Measurements from ENCODE around the gene ABCC4.

The ABCC4 gene

GRCh38 chr13:95185851-95186250, 115.4 kb downstream of the ABCC4 start:
- Histone ChIP-seq H3K36me3 (ENCODE audit: insufficient read depth, low read length) (no peaks in the 10 kb centered on the region; the same call in 1 of the 2 replicates), H3K27ac (no peak overlapping the region), H3K9ac (ENCODE audit: insufficient read length) (no peak overlapping the region), H3K9me3 (ENCODE audit: low read depth, low read length) (no peaks in the 10 kb centered on the region), H3K4me3 (no peak overlapping the region)
- no peak for TF ChIP-seq FOXP2 (optimal IDR thresholded peaks at IDR 0.05; ENCODE audit: control extremely low read depth, extremely low read length, insufficient read depth)
- TF ChIP-seq POLR2AphosphoS5 (IDR thresholded peaks at IDR 0.05; ENCODE audit: borderline replicate concordance, low read depth, low read length): no peak
- no peak for TF ChIP-seq EZH2 (IDR thresholded peaks at IDR 0.05)
- no peak for DNase-seq (ENCODE audit: low read depth, low spot score)

- no peak overlapping the region for H3K4me3 ChIP-seq
- no peaks in the 10 kb centered on the region for H3K9me3 ChIP-seq (ENCODE audit: low read depth, low read length)
- DNase-seq (ENCODE audit: low read depth, low spot score): no peak
- no peak overlapping the region for H3K27ac ChIP-seq
- no peak overlapping the region for H3K9ac ChIP-seq (ENCODE audit: insufficient read length)
- H3K36me3 ChIP-seq (ENCODE audit: insufficient read depth, low read length): no peaks in the 10 kb centered on the region; the same call in 1 of the 2 replicates
- TF ChIP-seq EZH2 (IDR thresholded peaks at IDR 0.05) (no peak), POLR2AphosphoS5 (IDR thresholded peaks at IDR 0.05; ENCODE audit: borderline replicate concordance, low read depth, low read length) (no peak), FOXP2 (optimal IDR thresholded peaks at IDR 0.05; ENCODE audit: control extremely low read depth, extremely low read length, insufficient read depth) (no peak)
Observed at GRCh38 chr13:95185311-95185710, 115.9 kb downstream of the ABCC4 start.

- H3K27ac ChIP-seq: no peak overlapping the region
- no peak for TF ChIP-seq EZH2 (IDR thresholded peaks at IDR 0.05)
- TF ChIP-seq FOXP2 (optimal IDR thresholded peaks at IDR 0.05; ENCODE audit: control extremely low read depth, extremely low read length, insufficient read depth): no peak
- TF ChIP-seq POLR2AphosphoS5 (IDR thresholded peaks at IDR 0.05; ENCODE audit: borderline replicate concordance, low read depth, low read length): no peak
- H3K36me3 ChIP-seq (ENCODE audit: insufficient read depth, low read length): no peaks in the 10 kb centered on the region; the same call in 1 of the 2 replicates
- no peak for DNase-seq (ENCODE audit: low read depth, low spot score)
- no peaks in the 10 kb centered on the region for H3K9me3 ChIP-seq (ENCODE audit: low read depth, low read length)
- H3K9ac ChIP-seq (ENCODE audit: insufficient read length): no peak overlapping the region
- H3K4me3 ChIP-seq: no peak overlapping the region
Observed at GRCh38 chr13:95184317-95184716, 116.9 kb downstream of the ABCC4 start.

- DNase-seq (ENCODE audit: low read depth, low spot score): no peak
- no peaks in the 10 kb centered on the region for H3K36me3 ChIP-seq (ENCODE audit: insufficient read depth, low read length)
- H3K9me3 ChIP-seq (ENCODE audit: low read depth, low read length): no peaks in the 10 kb centered on the region
- no peak overlapping the region for H3K4me3 ChIP-seq
- no peak for TF ChIP-seq FOXP2 (optimal IDR thresholded peaks at IDR 0.05; ENCODE audit: control extremely low read depth, extremely low read length, insufficient read depth)
- no peak for TF ChIP-seq EZH2 (IDR thresholded peaks at IDR 0.05)
- no peak for TF ChIP-seq POLR2AphosphoS5 (IDR thresholded peaks at IDR 0.05; ENCODE audit: borderline replicate concordance, low read depth, low read length)
- H3K27ac ChIP-seq: no peak overlapping the region
- no peak overlapping the region for H3K9ac ChIP-seq (ENCODE audit: insufficient read length)
Observed at GRCh38 chr13:95182570-95183265, 118.5 kb downstream of the ABCC4 start.

- H3K36me3 ChIP-seq (ENCODE audit: insufficient read depth, low read length): no peaks in the 10 kb centered on the region
- H3K9ac ChIP-seq (ENCODE audit: insufficient read length): no peak overlapping the region
- H3K4me3 ChIP-seq: no peak overlapping the region
- no peak for DNase-seq (ENCODE audit: low read depth, low spot score)
- no peaks in the 10 kb centered on the region for H3K9me3 ChIP-seq (ENCODE audit: low read depth, low read length)
- H3K27ac ChIP-seq: no peak overlapping the region
- TF ChIP-seq EZH2 (IDR thresholded peaks at IDR 0.05) (no peak), FOXP2 (optimal IDR thresholded peaks at IDR 0.05; ENCODE audit: control extremely low read depth, extremely low read length, insufficient read depth) (no peak), POLR2AphosphoS5 (IDR thresholded peaks at IDR 0.05; ENCODE audit: borderline replicate concordance, low read depth, low read length) (no peak)
Observed at GRCh38 chr13:95181586-95181985, 119.7 kb downstream of the ABCC4 start.

GRCh38 chr13:95180513-95181245, 120.6 kb downstream of the ABCC4 start:
- no peaks in the 10 kb centered on the region for H3K36me3 ChIP-seq (ENCODE audit: insufficient read depth, low read length)
- TF ChIP-seq FOXP2 (optimal IDR thresholded peaks at IDR 0.05; ENCODE audit: control extremely low read depth, extremely low read length, insufficient read depth): no peak
- TF ChIP-seq EZH2 (IDR thresholded peaks at IDR 0.05): no peak
- TF ChIP-seq POLR2AphosphoS5 (IDR thresholded peaks at IDR 0.05; ENCODE audit: borderline replicate concordance, low read depth, low read length): no peak
- H3K4me3 ChIP-seq: no peak overlapping the region
- no peak overlapping the region for H3K27ac ChIP-seq
- H3K9me3 ChIP-seq (ENCODE audit: low read depth, low read length): no peaks in the 10 kb centered on the region
- no peak overlapping the region for H3K9ac ChIP-seq (ENCODE audit: insufficient read length)
- DNase-seq (ENCODE audit: low read depth, low spot score): no peak

GRCh38 chr13:95176611-95177259, 124.5 kb downstream of the ABCC4 start:
- H3K36me3 ChIP-seq (ENCODE audit: insufficient read depth, low read length): no peaks in the 10 kb centered on the region
- H3K4me3 ChIP-seq: no peak overlapping the region
- TF ChIP-seq EZH2 (IDR thresholded peaks at IDR 0.05) (no peak), FOXP2 (optimal IDR thresholded peaks at IDR 0.05; ENCODE audit: control extremely low read depth, extremely low read length, insufficient read depth) (no peak), POLR2AphosphoS5 (IDR thresholded peaks at IDR 0.05; ENCODE audit: borderline replicate concordance, low read depth, low read length) (no peak)
- H3K27ac ChIP-seq: no peak overlapping the region
- no peak overlapping the region for H3K9ac ChIP-seq (ENCODE audit: insufficient read length)
- no peak for DNase-seq (ENCODE audit: low read depth, low spot score)
- H3K9me3 ChIP-seq (ENCODE audit: low read depth, low read length): no peaks in the 10 kb centered on the region

- H3K36me3 ChIP-seq (ENCODE audit: insufficient read depth, low read length): no peaks in the 10 kb centered on the region
- H3K9ac ChIP-seq (ENCODE audit: insufficient read length): no peak overlapping the region
- H3K27ac ChIP-seq: no peak overlapping the region
- no peaks in the 10 kb centered on the region for H3K9me3 ChIP-seq (ENCODE audit: low read depth, low read length)
- H3K4me3 ChIP-seq: no peak overlapping the region
- TF ChIP-seq EZH2 (IDR thresholded peaks at IDR 0.05) (no peak), POLR2AphosphoS5 (IDR thresholded peaks at IDR 0.05; ENCODE audit: borderline replicate concordance, low read depth, low read length) (no peak), FOXP2 (optimal IDR thresholded peaks at IDR 0.05; ENCODE audit: control extremely low read depth, extremely low read length, insufficient read depth) (no peak)
- no peak for DNase-seq (ENCODE audit: low read depth, low spot score)
Observed at GRCh38 chr13:95174517-95174916, 126.7 kb downstream of the ABCC4 start.

Data from SK-N-MC (cell line).